ENCODE results near the gene HSPA12B. TPM values are rescaled to one million over a fixed set of nuclear protein-coding genes. Genes with fewer than 3 reads are reported as not detected.

Gene HSPA12B
- total and polyA plus RNA-seq, 2 of the 8 experiments (the other 6 are each of a cell fraction or from before 2014, with no cell fraction given): 2.2 to 4.3 TPM

GRCh38 chr20:3753098-3753497, 20.6 kb downstream of the HSPA12B start (continued):
- TF ChIP-seq GABPA (IDR thresholded peaks at IDR 0.05; ENCODE audit: borderline replicate concordance, insufficient read depth, low read length) (0 out of 2 replicates have a peak, but pooled peaks have one; percentile 14), RAD21 (IDR thresholded peaks at IDR 0.05 in 1 of 2, conservative IDR thresholded peaks at IDR 0.05 in 1 of 2; ENCODE audit: low read depth in 2 of 2, low read length in 2 of 2) (peak; percentile 69 to 75), POLR2A (IDR thresholded peaks at IDR 0.05; ENCODE audit: control extremely low read depth in 1 of 2, low read depth in 2 of 2, low read length in 2 of 2) (peak in 1 of 2 experiments; percentile 49; a peak in 2 of 3 replicates), POLR2AphosphoS5 (IDR thresholded peaks at IDR 0.05; ENCODE audit: low read depth, low read length) (no peak), TCF12 (IDR thresholded peaks at IDR 0.05; ENCODE audit: low read depth, low read length) (no peak), YY1 (IDR thresholded peaks at IDR 0.05; ENCODE audit: low read depth, low read length) (0 out of 2 replicates have a peak, but pooled peaks have one; percentile 24), CTCF (IDR thresholded peaks at IDR 0.05; ENCODE audit: control extremely low read depth in 1 of 3, insufficient read depth in 1 of 3, low read depth in 1 of 3, low read length in 3 of 3) (peak; percentile 78 to 97 (median 80)), SP1 (IDR thresholded peaks at IDR 0.05; ENCODE audit: low read depth, low read length) (no peak)

All from H1 (cell line).